GM18517 (cell line): ENCODE data around the gene HIVEP1.

Experiments used
- ATAC-seq: cut with Tn5 transposase; IDR thresholded peaks from one replicate; pipeline ENCODE4 v1.9.1; 2021; ENCODE audit warnings: mild to moderate bottlenecking, moderate library complexity; ENCODE audit not compliant: unreplicated experiment

The HIVEP1 gene

DNA sequence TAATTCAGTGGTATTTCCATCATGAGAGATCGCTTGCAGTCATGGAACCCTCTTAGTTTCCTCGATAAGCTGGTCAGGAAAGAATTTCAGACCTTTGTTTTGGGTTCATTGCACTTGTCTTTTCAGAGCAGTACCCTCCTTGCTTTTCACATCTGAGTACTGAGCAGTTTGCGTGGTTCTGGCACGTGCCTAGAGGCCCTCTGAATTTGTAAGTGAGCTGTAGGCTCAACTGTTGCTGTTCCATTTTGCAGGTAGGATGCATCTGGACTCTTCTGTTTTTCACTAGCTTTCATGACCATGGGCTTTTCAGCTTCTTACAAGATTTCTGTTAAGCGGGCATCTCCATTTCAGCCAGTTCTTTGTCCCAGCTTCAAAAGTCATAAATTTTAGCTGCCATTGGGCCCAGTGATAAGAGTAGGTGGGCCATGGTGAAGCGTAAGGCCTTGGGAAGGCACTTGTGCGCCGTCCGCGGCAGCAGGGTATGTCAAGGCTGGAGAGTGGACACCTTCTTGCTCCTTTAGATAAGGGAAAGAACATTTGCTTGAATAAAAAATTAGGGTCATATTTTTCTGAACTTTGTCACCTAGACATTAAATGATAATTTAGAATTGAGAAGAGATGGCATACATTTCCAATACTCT lies 35.8 kb downstream of the HIVEP1 start:
- no peak for ATAC-seq

DNA sequence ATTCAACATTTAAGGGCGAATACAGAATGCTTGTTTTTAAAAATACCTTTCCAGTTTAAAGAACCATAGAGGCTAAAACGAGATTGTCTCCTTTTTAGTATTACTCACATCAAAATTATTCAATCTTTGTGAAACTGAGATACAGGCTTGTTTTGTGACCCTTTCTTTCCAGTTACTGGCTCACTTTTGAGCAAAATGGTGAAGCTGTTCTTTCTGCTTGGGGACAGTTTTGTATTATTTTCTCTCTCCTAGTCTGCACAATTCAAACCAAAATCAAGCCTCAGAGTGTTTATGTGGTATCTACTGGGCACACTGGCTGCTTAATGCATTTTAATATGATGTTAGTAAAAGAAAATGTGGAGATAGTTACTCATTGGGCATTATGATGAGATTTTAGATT lies 36.5 kb downstream of the HIVEP1 start:
- ATAC-seq = no peak

DNA sequence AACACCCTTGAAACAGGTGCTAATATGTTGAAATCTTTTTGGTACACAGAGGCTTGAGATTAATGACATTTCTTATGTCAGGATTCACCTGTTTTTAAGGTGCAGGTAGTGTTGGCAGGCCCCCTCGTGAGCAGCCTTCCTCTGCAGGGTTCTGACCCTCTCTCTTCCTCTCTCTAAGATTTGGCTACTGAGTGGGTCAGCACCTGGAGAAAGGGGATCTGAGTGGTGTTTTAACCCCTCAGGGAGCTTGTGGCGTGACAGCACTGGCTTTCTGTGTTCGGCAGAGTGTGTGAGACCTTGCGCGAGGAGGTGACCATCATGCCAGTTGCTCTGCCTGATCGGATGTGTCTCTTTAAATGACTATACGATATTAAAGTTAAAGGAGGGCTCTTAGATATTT lies 37.1 kb downstream of the HIVEP1 start:
- peak; percentile 39 for ATAC-seq

GRCh38 chr6:12051861-12052368 lies 39.8 kb downstream of the HIVEP1 start:
- ATAC-seq = peak; percentile 85

GRCh38 chr6:12058172-12058961 lies 46.3 kb downstream of the HIVEP1 start:
- no peak for ATAC-seq

DNA sequence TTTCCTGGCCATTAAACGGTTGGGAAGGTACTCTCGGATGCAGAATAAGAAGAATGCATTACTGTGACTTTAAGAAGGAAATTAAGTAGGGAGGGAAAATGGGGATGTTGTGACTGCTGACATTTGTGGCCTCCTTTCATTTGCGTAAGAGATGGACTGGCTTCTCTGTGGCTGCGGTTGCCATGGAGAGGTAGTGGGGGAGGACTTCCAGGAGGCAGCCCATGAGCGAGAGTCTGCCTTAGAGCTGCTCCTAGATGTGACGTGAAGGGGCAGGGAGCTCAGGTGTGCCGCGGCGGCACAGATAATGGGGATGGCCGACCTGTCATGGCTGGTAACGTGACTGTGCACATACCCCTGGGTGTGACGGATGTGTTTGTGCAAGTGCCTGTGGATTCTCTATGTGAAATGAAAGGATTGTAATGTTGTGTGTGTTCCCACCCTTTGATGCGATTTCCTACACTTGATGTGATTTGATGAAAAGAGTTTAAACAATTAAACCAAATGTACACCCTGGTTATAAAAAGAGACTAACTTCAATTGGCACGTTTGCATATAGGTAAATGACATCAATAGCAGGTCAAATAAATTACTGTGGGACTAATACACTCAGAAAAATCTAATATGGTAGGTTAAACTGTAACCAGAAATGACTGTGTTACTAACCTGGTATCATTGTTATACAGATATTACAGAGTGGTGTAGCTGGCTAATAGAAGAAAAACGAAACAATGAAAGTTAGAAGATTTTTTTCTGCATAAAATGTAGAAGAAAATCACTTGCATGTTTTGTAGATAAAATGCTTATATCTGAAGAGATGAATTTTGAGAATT lies 48.9 kb downstream of the HIVEP1 start:
- peak; percentile 63 for ATAC-seq

DNA sequence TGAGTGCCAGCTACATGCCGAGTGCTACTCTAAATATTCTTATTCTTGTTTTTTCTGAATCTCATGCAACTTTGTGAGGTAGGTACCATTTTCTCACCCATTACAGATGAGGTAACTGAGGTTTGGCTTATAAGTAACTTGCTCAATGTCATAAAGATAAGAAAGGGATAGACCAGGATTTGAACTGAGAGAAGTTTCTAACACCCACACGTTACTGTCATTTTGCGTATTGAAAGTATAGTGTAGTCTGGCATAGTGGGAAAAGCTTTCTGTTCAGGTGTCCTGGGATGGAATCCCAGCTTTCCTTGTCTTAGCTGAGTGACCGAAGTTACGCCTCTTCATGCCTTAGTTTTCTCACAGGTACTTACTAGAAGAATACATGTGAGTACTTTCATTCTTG lies 50.5 kb downstream of the HIVEP1 start:
- no peak for ATAC-seq

- no peak for ATAC-seq
Measured at GRCh38 chr6:12064131-12064530, 52.0 kb downstream of the HIVEP1 start.

GRCh38 chr6:12064538-12065071 lies 52.5 kb downstream of the HIVEP1 start:
- ATAC-seq = no peak

DNA sequence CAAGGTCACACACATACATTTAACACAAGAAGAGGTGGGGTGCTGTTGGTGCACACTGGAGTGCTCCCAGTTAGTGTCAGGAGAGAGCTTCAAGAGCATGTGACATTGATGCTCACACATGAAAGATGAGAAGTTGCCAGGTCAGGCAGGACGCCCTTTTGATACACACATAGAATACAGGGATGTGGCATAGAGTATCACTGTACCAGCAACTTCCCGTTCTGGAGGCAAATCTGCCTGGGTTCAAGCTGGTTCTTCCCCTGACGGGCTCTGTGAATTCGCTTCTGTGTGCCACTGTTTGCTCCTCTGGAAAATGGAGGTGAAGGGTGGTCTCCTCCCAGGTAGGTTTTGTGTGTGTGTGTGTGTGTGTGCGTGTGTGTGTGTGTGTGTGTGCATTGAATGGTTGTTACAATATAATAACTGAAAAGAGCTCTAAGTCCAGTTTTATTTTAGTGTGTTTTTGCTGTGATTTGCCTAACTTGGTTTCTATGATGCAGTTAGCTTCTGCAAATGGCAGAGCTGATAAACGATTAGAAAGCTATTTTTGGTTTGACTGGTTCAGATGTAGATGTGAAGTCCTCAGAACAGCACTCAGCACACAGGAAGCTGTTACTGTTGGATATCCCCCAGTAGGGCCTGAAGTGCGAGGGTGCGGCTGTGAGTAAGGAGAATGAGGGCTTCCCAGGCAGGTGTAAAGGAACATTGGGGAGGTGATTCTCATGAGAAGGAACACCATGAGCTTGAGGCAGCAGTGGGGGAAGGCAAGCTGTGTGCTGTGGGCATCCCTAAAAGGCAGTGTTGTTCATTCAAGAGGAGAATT lies 53.4 kb downstream of the HIVEP1 start:
- peak; percentile 44 for ATAC-seq

- no peak for ATAC-seq
Measured at GRCh38 chr6:12066297-12066696, 54.2 kb downstream of the HIVEP1 start.

DNA sequence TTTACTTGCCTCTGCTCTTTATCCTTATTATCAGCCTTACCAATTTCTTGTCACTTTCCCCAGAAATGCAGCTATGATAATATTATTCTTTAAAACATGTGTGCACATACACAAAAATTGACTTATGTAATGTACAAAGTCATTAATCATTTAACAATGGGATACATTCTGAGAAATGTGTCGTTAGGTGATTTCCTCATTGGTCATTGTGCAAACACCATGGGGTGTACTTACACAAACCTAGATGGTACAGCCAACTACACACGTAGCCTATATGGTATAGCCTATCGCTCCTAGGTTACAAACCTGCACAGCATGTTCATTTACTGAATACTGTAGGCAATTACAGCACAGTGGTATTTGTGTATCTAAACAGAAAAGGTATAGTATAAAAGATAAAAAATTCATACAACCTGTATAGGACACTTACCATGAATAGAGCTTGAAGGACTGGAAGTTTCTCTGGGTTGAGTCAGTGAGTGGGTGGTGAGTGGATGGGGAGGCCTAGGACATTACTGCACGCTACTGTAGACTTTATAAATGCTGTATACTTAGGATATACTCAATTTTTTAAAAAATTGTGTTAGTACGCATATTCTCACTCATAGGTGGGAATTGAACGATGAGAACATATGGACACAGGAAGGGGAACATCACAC lies 56.9 kb downstream of the HIVEP1 start:
- no peak for ATAC-seq

- ATAC-seq = no peak
Measured at GRCh38 chr6:12069891-12070529, 57.9 kb downstream of the HIVEP1 start.

- ATAC-seq = no peak
Measured at GRCh38 chr6:12071064-12071615, 59.0 kb downstream of the HIVEP1 start.

- no peak for ATAC-seq
Measured at GRCh38 chr6:12075067-12075563, 63.0 kb downstream of the HIVEP1 start.

DNA sequence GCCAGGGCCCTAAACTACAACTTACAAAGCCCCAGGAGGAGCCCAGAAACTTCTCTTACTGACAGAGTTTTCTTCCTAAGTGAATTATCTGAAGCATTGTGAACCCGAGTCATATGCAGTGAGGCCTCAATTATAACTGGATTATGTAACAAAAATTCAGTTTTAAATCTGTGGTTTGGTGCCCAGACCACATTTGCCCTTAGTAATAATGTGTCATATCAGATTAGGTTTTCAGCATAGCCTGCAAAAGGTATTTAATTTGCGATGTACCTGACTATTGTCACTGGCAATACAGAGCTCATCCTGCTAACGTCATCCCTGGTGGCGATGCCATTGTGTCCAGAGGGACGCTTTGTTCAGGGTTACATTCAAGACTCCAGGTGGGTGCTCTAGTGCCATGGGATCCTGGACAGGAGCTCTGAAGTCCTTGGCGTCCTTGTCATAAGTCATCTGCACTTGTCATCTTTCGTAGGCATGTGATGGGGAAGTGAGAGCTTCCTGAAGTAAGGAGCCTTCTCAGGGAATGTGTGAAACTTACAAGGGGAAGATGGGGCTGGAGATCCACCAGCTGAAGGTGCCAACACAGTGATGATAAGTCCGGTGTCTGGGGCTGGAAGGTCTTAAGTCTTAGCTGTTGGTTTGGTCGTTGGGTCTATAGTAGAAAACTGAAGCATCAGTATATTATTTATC lies 65.1 kb downstream of the HIVEP1 start:
- no peak for ATAC-seq

- ATAC-seq = no peak
Measured at GRCh38 chr6:12078014-12078413, 65.9 kb downstream of the HIVEP1 start.

DNA sequence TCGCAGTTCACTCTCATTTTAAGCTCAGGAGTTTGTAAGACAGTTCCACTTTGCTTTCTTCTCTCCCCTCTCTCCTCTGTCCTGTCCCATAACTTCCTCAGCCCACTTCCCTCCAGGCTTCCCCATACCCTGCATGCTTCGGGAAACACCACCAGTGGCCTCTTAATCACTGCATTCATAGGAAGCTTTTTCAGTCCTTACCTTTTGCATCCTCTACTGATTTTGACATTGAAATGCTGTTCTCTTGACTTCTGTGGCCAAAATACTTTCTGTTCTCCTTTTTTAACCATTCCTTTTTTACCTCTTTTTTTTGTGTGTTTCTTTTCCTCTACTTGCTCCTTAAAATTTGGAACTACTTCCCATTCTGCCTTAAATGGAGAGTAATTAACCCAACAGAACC lies 69.7 kb downstream of the HIVEP1 start:
- no peak for ATAC-seq
